ENCODE results near the gene PHKG2.

The PHKG2 gene

GRCh38 chr16:30756781-30757100, 8.5 kb downstream of the PHKG2 start:
- DNase-seq (ENCODE audit: low spot score): no peak

- DNase-seq (ENCODE audit: low spot score): no peak
Observed at GRCh38 chr16:30757316-30757715, 9.1 kb downstream of the PHKG2 start.

GRCh38 chr16:30758988-30759491, 10.8 kb downstream of the PHKG2 start:
- no peak for DNase-seq (ENCODE audit: low spot score)

GRCh38 chr16:30760001-30760559, 11.9 kb downstream of the PHKG2 start:
- DNase-seq (ENCODE audit: low spot score): no peak

GRCh38 chr16:30760577-30761426, 12.6 kb downstream of the PHKG2 start:
- no peak for DNase-seq (ENCODE audit: low spot score)

- DNase-seq (ENCODE audit: low spot score): peak; percentile 74
Observed at GRCh38 chr16:30761427-30761927, 13.3 kb downstream of the PHKG2 start.

- peak; percentile 98 for DNase-seq (ENCODE audit: low spot score)
Observed at GRCh38 chr16:30761928-30762902, 14.0 kb downstream of the PHKG2 start, which contains the start of the genes CFAP119 and RNF40. TSS of gene CFAP119 (minus strand) at chr16:30762062. CDS start at chr16:30761748, 314 bp downstream. TSS of gene RNF40 (plus strand) at chr16:30762322. CDS start at chr16:30762546, 224 bp downstream.

- no peak for DNase-seq (ENCODE audit: low spot score)
Observed at GRCh38 chr16:30762991-30763725, 14.9 kb downstream of the PHKG2 start.

GRCh38 chr16:30764086-30764485, 15.9 kb downstream of the PHKG2 start:
- no peak for DNase-seq (ENCODE audit: low spot score)

- DNase-seq (ENCODE audit: low spot score): no peak
Observed at GRCh38 chr16:30764816-30765465, 16.7 kb downstream of the PHKG2 start.

GRCh38 chr16:30766206-30766932, 18.1 kb downstream of the PHKG2 start:
- no peak for DNase-seq (ENCODE audit: low spot score)

GRCh38 chr16:30766933-30767284, 18.7 kb downstream of the PHKG2 start:
- no peak for DNase-seq (ENCODE audit: low spot score)

- no peak for DNase-seq (ENCODE audit: low spot score)
Observed at GRCh38 chr16:30767767-30768465, 19.7 kb downstream of the PHKG2 start.

- no peak for DNase-seq (ENCODE audit: low spot score)
Observed at GRCh38 chr16:30768583-30769181, 20.5 kb downstream of the PHKG2 start.

- no peak for DNase-seq (ENCODE audit: low spot score)
Observed at GRCh38 chr16:30769379-30770089, 21.3 kb downstream of the PHKG2 start.

- no peak for DNase-seq (ENCODE audit: low spot score)
Observed at GRCh38 chr16:30771726-30772125, 23.5 kb downstream of the PHKG2 start.

GRCh38 chr16:30773826-30774225, 25.6 kb downstream of the PHKG2 start:
- no peak for DNase-seq (ENCODE audit: low spot score)

- no peak for DNase-seq (ENCODE audit: low spot score)
Observed at GRCh38 chr16:30774367-30775130, 26.3 kb downstream of the PHKG2 start.
